HFF-Myc (cell line): ENCODE data around the gene NWD2.

Source experiments
- DNase-seq: peaks from one replicate; pipeline ENCODE4 v3.0.0-alpha.2; 2011; ENCODE audit warnings: low read depth; ENCODE audit errors: extremely low read depth
- H3K4me3 ChIP-seq: replicated peaks from 2 replicates; pipeline ENCODE4 v1.5.1; 2011; ENCODE audit warnings: low read depth, mild to moderate bottlenecking, control low read depth, low read length
- TF ChIP-seq, protein P1 (sequence below): IDR thresholded peaks from 2 replicates; pipeline ENCODE4 v1.5.1; 2012; ENCODE audit warnings: mild to moderate bottlenecking, low read depth, low read length, control low read depth; ENCODE audit errors: missing control alignments

The NWD2 gene

DNA sequence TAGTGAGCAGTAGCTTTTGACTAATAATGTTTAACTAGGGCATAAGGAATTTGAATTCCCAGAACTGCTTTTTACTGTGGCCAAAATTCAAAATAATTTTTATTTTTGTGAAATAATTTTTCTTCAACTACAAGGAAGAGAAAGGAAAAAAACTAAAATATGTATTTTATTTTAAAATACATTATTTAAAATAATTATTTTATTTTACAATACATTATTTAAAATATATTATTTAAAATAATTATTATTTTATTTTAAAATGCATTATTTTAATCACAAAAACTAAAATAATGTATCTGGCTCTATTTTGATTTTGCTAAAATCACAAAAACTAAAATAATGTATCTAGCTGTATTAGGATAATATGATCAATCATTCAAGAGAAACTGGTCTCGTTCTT, 231.2 kb downstream of the NWD2 start:
- TF ChIP-seq, protein P1, sequence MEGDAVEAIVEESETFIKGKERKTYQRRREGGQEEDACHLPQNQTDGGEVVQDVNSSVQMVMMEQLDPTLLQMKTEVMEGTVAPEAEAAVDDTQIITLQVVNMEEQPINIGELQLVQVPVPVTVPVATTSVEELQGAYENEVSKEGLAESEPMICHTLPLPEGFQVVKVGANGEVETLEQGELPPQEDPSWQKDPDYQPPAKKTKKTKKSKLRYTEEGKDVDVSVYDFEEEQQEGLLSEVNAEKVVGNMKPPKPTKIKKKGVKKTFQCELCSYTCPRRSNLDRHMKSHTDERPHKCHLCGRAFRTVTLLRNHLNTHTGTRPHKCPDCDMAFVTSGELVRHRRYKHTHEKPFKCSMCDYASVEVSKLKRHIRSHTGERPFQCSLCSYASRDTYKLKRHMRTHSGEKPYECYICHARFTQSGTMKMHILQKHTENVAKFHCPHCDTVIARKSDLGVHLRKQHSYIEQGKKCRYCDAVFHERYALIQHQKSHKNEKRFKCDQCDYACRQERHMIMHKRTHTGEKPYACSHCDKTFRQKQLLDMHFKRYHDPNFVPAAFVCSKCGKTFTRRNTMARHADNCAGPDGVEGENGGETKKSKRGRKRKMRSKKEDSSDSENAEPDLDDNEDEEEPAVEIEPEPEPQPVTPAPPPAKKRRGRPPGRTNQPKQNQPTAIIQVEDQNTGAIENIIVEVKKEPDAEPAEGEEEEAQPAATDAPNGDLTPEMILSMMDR: no peak
- H3K4me3 ChIP-seq: no peak overlapping the region
- no peak for DNase-seq

DNA sequence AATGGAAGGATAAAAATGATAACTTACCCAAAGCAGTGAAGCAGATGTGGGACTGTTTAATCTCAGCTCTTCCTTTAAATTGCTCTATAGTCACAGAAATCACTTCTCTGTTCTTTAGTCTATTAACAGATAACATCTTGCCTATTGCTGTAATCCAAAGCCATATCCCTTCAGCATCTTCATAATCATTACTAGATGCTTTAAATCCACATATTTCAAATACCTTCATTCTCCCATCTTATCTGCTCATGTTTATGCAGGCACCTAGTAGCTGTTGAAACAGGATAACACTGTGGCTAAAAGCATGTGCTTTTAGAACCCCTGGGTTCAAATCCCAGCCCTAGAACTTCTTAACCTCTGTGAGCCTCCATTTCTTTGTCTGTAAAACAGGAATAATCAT, 231.7 kb downstream of the NWD2 start:
- TF ChIP-seq, protein P1: no peak
- H3K4me3 ChIP-seq: no peak overlapping the region
- no peak for DNase-seq

DNA sequence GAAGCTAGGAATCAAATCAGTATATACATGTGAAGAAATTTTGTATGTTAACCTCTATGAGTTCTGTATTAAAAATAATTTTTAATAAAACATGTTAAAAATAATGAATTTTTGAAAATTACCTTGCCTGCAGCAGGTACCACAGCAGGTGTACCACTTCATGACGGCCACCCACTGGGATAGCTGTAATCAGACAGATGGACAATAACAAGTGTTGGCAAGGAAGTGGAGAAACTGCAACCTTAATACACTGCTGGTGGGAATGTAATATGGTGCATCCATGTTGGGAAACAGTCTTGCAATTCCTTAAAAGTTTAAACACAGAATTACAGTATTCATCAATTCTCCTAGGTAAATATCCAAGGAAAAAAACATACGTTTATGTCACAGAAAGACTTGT, 232.1 kb downstream of the NWD2 start:
- no peak for DNase-seq
- no peak overlapping the region for H3K4me3 ChIP-seq
- TF ChIP-seq, protein P1: no peak

DNA sequence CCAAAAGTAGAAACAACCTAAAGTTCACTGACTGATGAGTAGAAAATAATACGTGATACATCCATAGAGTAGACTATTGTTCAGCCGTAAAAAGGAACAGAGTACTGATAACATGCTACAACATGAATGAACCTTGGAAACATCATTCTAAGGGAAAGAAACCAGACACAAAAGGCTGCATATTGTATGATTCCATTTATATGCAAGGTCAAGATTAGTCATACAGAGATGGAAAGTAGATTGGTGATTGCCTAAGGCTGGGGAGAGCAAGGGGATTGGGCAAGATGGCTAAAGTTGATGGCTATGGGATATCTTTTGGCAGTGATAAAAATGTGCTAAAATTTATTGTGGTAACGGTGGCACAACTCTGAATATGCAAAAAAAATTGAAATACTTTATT, 232.6 kb downstream of the NWD2 start:
- TF ChIP-seq, protein P1: no peak
- no peak for DNase-seq
- H3K4me3 ChIP-seq: no peak overlapping the region

DNA sequence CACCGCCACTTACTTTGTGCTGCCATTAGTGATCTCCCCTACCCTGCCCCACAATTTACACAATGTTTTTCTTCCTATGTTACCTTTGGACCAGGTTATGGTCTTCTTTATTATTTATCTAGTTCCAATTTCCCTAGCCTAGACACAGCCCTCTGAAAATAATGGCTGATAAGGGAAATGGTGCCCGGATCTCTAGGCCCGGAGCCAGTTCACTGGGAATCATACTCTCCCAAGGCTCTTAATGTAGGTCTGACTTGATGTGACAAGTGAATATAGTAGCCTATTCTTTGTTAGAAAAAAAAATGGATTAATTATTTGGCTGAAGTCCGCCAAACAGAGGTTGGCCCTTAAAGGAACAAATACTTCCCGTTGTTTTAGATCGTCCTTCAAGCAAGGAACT, 233.6 kb downstream of the NWD2 start:
- H3K4me3 ChIP-seq: no peak overlapping the region
- no peak for DNase-seq
- TF ChIP-seq, protein P1: no peak

DNA sequence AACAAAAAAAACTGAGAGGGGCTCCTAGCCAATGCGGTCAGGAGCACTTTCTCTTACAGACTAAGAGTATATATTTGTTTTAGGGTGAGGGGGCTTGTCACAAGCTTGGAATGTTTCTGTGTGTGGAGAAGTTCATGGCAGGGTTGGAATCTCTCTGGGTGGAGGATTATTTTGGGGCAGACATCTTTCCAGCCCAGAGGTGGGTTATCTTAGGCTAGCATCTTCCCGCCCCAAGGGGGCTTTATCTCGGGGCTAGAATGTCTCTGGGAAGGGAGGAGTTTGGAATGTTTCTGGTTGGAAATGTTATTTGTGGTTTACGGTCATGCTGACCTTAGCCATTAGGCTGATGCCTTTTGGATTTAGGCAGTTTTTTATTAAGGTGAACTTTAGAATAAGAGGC, 236.0 kb downstream of the NWD2 start:
- TF ChIP-seq, protein P1: no peak
- H3K4me3 ChIP-seq: no peak overlapping the region
- DNase-seq: no peak

DNA sequence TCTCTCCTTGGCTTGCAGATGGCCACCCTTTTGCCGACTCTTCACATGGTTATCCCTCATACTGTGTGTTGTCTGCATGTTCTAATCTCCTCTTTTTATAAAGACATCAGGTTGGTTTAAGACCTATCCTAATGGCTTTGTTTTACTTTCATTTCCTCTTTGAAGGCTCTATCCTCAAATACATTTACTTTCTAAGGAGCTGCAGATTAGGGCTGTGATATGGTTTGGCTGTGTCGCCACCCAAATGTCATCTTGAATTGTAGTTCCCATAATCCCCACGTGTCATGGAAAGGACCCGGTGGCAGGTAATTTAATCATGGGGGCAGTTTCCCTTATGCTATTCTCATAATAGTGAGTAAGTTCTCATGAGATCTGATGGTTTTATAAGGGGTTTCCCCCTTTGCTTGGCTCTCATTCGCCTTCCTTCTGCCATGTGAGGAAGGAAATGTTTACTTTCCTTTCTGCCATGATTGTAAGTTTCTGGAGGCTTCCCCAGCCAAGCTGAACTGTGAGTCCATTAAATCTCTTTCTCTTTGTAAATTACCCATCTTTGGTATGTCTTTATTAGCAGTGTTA, 237.1 kb downstream of the NWD2 start:
- TF ChIP-seq, protein P1: no peak
- no peak for DNase-seq
- no peak overlapping the region for H3K4me3 ChIP-seq
